Muscle layer of colon (tissue), 2 donors: ENCODE results near the gene CCNY.

Experiments used
- H3K27ac ChIP-seq: one replicate; pipeline ENCODE4 v1.7.0; 2013; ENCODE audit warnings: low read depth, mild to moderate bottlenecking, low read length, moderate library complexity
- H3K27me3 ChIP-seq, 2 donors: one replicate each; pipeline ENCODE4 v1.7.0; 2013; ENCODE audit warnings: low read length in 2 of 2, mild to moderate bottlenecking in 2 of 2; ENCODE audit not compliant: insufficient read depth in 2 of 2, control insufficient read depth in 1 of 2
- H3K36me3 ChIP-seq: one replicate; pipeline ENCODE4 v1.7.0; 2013; ENCODE audit warnings: mild to moderate bottlenecking, low read length; ENCODE audit not compliant: insufficient read depth
- H3K4me1 ChIP-seq: one replicate; pipeline ENCODE4 v1.7.0; 2013; ENCODE audit warnings: mild to moderate bottlenecking, low read length; ENCODE audit not compliant: insufficient read depth
- H3K4me3 ChIP-seq, 2 donors: one replicate each; pipeline ENCODE4 v1.7.0; 2013; ENCODE audit warnings: low read length in 2 of 2, low read depth in 1 of 2, mild to moderate bottlenecking in 1 of 2, moderate library complexity in 1 of 2
- H3K9ac ChIP-seq: one replicate; pipeline ENCODE4 v1.7.0; 2013; ENCODE audit warnings: low read length
- H3K9me3 ChIP-seq: one replicate; pipeline ENCODE4 v1.7.0; 2013; ENCODE audit warnings: mild to moderate bottlenecking, low read length
- donor health status: abdominal sarcoma.
- donor health status: Adenocarcinoma of cecum.

The CCNY gene

DNA sequence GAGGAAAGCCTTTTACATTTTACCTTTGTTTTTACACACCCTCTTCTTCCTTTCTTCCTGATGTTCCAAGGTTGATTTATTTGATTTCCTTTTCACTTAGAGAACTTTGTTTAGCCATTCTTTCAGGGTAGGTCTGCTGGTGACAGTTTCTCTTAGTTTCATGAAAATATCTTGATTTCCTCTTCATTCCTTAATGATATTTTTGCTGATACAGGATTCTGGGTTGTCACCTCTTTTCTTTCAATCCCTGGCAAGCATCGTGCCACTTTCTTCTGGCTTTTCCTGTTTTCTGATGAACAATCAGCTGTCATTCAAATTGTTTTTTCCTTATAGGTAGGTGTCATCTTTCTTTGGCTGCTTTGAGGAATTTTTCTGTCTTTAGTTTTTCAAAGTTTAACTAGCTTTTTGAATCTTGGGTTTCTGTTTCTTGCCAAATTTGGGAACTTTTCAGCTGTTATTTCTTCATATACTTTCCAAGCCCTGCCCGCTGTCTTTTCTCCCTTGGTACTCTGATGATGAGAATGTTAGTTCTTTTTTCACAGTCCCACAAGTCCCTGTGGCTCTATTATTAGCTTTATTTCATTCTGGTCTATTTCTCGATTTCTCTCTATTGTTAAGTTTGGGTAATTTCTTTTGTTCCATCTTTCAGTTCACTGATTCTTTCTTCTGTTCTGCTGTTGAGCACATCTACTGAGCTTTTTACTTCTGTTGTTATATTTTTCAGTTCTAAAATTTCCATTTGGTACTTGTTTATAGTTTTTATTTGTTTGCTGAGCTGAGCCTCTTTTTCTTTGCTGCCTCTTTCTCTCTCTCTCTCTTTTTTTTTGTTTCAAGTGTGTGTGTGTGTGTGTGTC lies 102.6 kb downstream of the CCNY start:
- H3K9me3 ChIP-seq = peaks cover 6% of the 10 kb centered on the region
- H3K27me3 ChIP-seq = no peaks in the 10 kb centered on the region
- H3K4me3 ChIP-seq = no peak overlapping the region
- H3K4me1 ChIP-seq = peaks cover 7% of the 10 kb centered on the region
- H3K27ac ChIP-seq = no peak overlapping the region
- H3K9ac ChIP-seq = no peak overlapping the region
- H3K36me3 ChIP-seq = no peaks in the 10 kb centered on the region

DNA sequence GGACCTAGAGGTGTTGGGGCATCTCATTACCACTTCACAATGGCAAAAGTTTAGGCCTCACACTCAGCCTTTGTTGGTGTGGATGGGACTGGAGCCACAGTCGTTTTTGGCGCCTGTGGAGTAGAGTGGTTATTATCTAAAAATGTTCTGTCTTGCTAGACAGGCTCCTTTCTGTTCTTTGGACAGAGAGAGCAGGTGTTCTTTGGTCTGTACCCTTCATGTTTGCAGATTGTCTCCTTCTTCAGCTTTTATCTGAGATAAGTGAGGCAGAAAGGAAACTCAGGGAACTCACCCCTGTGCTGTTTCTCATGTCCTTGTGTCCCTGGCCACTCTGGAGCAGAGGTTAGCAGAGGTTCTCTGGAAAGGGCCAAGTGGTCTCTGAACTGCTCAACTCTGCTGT lies 103.7 kb downstream of the CCNY start:
- no peak overlapping the region for H3K9ac ChIP-seq
- H3K27ac ChIP-seq = no peak overlapping the region
- H3K9me3 ChIP-seq = peaks cover 7% of the 10 kb centered on the region
- H3K4me1 ChIP-seq = peaks cover 7% of the 10 kb centered on the region
- H3K4me3 ChIP-seq = no peak overlapping the region
- H3K36me3 ChIP-seq = no peaks in the 10 kb centered on the region
- no peaks in the 10 kb centered on the region for H3K27me3 ChIP-seq

DNA sequence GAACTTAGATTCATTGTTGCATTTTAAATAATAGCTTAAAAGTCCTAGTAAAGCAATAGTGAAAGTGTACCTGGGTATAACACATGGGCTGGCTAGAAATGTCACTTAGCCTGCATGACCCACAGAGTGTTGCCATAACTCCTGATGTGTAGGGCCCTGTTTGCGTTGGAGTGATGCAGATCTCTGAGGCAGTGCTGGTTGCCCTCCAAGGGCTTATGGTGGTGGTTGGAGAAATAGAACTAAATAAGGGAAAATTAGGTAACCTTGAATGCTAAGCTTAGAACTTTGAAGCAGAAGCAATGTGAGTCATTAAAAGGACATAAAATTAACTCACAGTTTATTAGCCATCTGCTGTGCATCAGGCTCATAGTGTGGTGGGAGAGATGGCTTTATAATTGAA lies 105.7 kb downstream of the CCNY start:
- peaks cover 7% of the 10 kb centered on the region for H3K9me3 ChIP-seq
- H3K4me3 ChIP-seq = no peak overlapping the region
- H3K27ac ChIP-seq = no peak overlapping the region
- H3K9ac ChIP-seq = no peak overlapping the region
- peaks cover 7% of the 10 kb centered on the region for H3K4me1 ChIP-seq
- no peaks in the 10 kb centered on the region for H3K36me3 ChIP-seq
- no peaks in the 10 kb centered on the region for H3K27me3 ChIP-seq

DNA sequence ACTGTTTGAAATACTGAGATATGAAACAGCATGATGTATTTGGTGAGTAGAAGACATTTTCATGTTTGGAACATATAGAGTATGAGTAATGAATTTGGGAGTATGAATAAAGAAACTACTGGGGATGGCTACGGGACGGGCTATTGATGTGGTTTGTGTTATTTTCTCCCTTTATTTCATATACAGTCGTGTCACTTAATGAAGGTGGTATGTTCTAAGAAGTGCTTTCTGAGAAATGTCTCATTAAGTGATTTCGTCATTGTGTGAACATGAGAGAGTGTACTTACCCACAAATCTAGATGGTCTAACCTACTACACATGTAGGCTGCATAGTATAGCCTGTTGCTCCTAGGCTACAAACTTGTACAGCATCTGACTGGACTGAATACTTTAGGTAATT lies 106.3 kb downstream of the CCNY start:
- Histone ChIP-seq H3K36me3 (no peaks in the 10 kb centered on the region), H3K9ac (no peak overlapping the region), H3K4me1 (peaks cover 10% of the 10 kb centered on the region), H3K9me3 (peaks cover 7% of the 10 kb centered on the region), H3K27me3 (no peaks in the 10 kb centered on the region), H3K27ac (no peak overlapping the region), H3K4me3 (no peak overlapping the region)

DNA sequence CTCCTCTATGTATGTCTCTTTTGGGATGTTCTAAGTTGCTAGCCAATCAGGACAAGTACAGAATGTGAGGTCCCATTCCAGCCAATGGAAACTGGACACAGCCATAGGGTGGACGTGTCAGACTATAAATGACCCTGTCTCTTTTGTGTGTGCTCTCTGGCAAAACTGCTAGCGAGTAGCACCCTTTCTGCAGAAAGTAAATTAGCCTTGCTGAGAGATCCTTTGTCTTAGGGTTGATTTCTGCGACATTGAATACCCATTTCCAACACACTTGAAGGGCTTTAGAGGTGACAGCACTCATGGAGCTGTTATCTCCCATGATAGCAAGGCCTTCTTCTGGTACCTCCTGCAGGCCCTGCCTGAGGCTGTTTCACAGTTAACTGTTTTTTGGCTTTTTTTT lies 107.5 kb downstream of the CCNY start:
- peaks cover 7% of the 10 kb centered on the region for H3K9me3 ChIP-seq
- H3K9ac ChIP-seq = no peak overlapping the region
- no peak overlapping the region for H3K27ac ChIP-seq
- H3K4me3 ChIP-seq = no peak overlapping the region
- H3K4me1 ChIP-seq = peaks cover 23% of the 10 kb centered on the region
- H3K36me3 ChIP-seq = no peaks in the 10 kb centered on the region
- no peaks in the 10 kb centered on the region for H3K27me3 ChIP-seq

DNA sequence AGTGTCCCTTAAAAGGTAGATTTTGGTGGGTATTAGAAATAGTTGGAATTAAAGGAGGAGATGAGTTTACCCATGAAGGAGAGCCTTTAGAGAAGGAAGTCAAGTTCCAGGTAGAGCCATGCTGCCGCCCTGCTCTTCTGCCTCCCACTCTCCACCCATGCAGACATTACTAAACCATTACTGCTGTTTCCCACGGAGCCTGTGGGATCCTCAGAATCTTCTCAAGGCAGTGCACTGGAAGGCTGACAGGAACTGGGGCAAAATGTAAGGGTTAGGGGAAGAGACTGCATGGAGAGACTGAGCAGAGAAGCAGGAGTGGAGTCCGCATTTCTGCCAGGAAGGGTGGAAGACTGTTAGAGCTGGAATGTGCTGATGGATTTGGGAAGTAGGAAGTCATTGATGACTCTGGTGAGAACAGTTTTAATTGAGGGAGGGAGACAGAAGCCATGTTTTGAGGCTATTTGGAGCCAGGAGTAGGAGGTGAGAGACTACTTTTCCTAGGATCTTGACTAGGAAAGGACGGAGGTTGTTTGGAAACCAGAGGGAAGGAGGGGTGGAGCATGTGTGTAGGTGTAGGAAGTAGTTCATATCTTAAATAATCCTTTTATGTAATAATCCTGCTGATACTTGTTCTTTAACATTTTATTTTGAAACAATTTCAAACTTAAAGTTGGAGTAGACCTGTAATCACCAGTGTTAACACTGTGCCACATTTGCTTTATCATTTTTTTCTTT lies 109.0 kb downstream of the CCNY start:
- H3K4me1 ChIP-seq = peaks cover 38% of the 10 kb centered on the region
- no peak overlapping the region for H3K9ac ChIP-seq
- H3K36me3 ChIP-seq = no peaks in the 10 kb centered on the region
- peaks cover 7% of the 10 kb centered on the region for H3K9me3 ChIP-seq
- no peaks in the 10 kb centered on the region for H3K27me3 ChIP-seq
- no peak overlapping the region for H3K4me3 ChIP-seq
- no peak overlapping the region for H3K27ac ChIP-seq

DNA sequence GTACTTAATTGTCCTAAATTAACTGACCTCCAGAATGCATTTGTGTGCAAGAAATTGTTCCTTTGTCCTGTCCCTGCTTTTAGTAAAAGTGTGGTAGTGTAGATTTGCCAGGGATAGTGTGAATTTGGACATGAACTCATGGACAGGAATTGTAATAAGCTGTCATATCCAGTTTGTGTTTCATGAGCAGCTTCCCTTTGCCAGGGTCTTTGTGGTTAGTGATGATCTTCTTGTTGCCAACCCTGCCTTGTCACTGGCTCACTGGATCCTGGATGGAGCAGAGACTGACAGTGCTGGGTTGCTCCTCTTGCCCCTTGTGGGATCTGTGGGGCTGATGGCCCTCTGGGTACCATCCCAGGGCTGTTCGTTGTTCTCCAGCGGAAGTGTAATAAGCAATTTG lies 110.1 kb downstream of the CCNY start:
- no peak overlapping the region for H3K4me3 ChIP-seq
- peaks cover 7% of the 10 kb centered on the region for H3K9me3 ChIP-seq
- no peak overlapping the region for H3K27ac ChIP-seq
- H3K9ac ChIP-seq = no peak overlapping the region
- no peaks in the 10 kb centered on the region for H3K36me3 ChIP-seq
- peaks cover 35% of the 10 kb centered on the region for H3K4me1 ChIP-seq
- no peaks in the 10 kb centered on the region for H3K27me3 ChIP-seq

DNA sequence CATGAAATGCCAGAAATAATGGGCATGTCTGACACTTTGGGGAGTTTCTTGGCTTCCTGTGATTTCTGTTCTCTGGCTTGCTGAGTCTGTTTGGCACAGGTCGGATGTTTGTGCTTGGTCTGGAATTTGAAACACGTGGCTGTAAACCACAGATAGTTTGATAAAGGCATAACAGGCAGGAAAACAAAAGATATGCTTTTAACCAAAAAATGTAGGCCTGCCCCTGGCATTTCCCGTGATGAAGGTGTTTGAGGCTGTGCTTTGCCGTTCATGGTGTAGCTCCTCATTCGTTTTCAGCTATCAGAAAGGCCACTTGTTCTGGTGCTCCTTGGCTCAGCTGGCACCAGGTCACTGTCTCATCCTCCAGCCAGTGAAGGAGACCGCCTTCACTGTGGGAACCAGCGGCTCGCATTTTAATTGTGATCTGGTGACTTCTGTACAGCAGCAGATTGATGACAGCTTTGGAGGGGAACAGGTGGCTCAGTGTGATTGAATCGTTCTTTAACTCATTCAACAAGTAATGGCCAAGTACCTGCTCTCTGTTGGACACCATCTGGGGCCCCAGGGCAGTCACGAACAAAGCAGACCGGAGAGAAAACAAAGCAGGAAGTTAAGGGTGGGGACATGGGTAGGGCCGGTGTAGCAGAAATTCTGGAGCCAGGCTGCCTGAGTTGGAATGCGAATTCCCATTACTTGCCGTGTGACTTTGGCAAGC lies 111.5 kb downstream of the CCNY start:
- peak overlapping the region in 1 of 2 donors; percentile 21 for H3K4me3 ChIP-seq
- H3K9ac ChIP-seq = no peak overlapping the region
- peaks cover 7% of the 10 kb centered on the region for H3K9me3 ChIP-seq

DNA sequence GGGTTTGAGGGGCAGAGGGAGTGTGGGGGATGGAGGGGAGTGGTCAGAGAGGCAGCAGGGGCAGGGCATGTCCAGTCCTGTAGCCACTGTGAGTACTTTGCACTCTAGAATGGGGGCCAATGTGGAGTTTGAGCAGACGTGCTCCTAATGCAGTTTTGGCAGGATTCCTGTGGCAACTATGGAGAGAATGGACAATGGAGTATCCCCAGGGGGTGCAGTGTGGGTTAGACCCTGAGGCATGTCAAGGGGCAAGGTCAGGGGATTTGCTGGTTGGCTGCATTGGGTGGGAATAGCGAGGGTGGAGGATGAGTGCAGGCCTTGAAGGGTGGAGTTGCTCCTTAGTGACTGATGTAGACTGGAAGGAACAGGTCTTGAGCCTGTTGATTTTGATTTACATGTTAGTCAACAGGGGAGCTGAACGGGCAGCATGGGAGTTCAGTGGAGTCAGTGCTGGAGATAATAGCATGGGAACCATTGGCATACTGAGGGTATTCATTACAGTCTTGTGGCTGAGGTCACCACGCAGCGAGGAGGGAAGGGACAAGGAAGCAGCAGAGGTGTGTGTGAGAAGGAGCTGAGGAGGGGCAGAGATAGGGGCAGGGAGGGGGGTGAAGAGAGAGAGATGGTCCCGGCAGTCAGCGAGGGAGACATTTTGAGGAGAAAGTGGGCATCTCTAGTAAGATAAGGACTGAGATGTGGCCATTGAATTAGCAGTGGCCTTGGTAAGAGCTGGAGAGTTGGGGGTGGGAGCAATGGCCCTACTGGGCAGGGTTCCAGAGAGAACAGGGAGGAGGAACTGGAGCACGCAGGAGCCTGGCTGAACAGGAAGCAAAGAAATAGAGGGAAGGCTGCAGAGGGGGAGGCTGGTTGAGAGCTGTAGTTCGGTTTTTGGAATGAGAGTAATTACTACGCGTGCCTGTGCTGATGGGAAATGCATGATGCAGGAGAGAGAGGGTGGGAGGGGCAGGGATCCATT lies 112.7 kb downstream of the CCNY start:
- Histone ChIP-seq H3K27ac (no peak overlapping the region), H3K4me1 (peaks cover 49% of the 10 kb centered on the region), H3K9me3 (peaks cover under 1% of the 10 kb centered on the region), H3K27me3 (no peaks in the 10 kb centered on the region), H3K36me3 (no peaks in the 10 kb centered on the region), H3K4me3 (no peak overlapping the region), H3K9ac (no peak overlapping the region)

More for the DNA sequence above, 111.5 kb downstream of the CCNY start:
- no peaks in the 10 kb centered on the region for H3K36me3 ChIP-seq
- H3K4me1 ChIP-seq = peaks cover 45% of the 10 kb centered on the region
- H3K27me3 ChIP-seq = no peaks in the 10 kb centered on the region
- H3K27ac ChIP-seq = no peak overlapping the region

DNA sequence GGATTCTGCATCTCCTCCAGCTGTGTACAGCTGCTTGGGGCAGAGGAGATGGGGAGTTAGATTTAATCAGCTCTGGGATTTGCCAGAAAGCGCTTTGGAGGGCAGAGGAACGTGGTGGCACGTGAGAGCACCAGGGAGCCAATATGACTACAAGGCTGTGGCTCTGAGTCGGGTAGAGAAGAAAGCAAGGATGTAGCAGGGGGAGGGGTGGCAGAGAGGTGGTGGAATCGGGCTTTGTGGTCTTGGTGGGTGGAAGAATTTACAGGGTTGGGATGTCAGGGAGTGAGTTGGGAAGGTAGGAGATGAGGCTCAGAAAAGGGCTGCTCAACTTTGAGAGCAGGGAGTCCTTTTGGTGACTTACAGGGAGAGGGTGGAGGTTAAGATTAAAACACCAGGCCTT lies 113.6 kb downstream of the CCNY start:
- peak overlapping the region; percentile 42 for H3K27ac ChIP-seq
- no peak overlapping the region for H3K9ac ChIP-seq
- no peak overlapping the region for H3K4me3 ChIP-seq
- no peaks in the 10 kb centered on the region for H3K27me3 ChIP-seq
- no peaks in the 10 kb centered on the region for H3K9me3 ChIP-seq
- peaks cover 56% of the 10 kb centered on the region for H3K4me1 ChIP-seq
- no peaks in the 10 kb centered on the region for H3K36me3 ChIP-seq
